Neutrophil (primary cell): ENCODE measurements around the gene RRAGD.

Experiments used
- H3K27ac ChIP-seq: fragments of 200-600 bp; sonication (generic); 2 replicates; pipeline ENCODE4 v1.5.1; 2016; ENCODE audit warnings: mild to moderate bottlenecking, moderate library complexity
- H3K27me3 ChIP-seq: fragments of 200-600 bp; sonication (generic); 2 replicates; pipeline ENCODE4 v1.6.0; 2016; ENCODE audit warnings: mild to moderate bottlenecking
- H3K36me3 ChIP-seq: fragments of 200-600 bp; sonication (generic); 2 replicates; pipeline ENCODE4 v1.5.1; 2017
- H3K4me1 ChIP-seq, 2 experiments: fragments of 200-600 bp in 1 of 2; sonication (generic) in 1 of 2; 1 replicate in 1 of 2; 2 replicates in 1 of 2; pipeline versions ENCODE4 v1.5.1 to v1.6.1; 2013 to 2016; ENCODE audit warnings: low read depth in 1 of 2, low read length in 1 of 2, mild to moderate bottlenecking in 1 of 2, moderate library complexity in 1 of 2; ENCODE audit not compliant: control insufficient read depth in 1 of 2, insufficient read depth in 1 of 2
- H3K4me3 ChIP-seq, 2 experiments: fragments of 200-600 bp in 1 of 2; sonication (generic) in 1 of 2; 1 replicate in 1 of 2; 2 replicates in 1 of 2; pipeline ENCODE4 v1.5.1; 2013 to 2016; ENCODE audit warnings: low read depth in 1 of 2, low read length in 1 of 2, mild to moderate bottlenecking in 1 of 2, moderate library complexity in 1 of 2
- H3K9me3 ChIP-seq: fragments of 200-600 bp; sonication (generic); 2 replicates; pipeline ENCODE4 v1.5.1; 2016
- TF ChIP-seq, protein P1 (sequence below): fragments of 200-600 bp; sonication (generic); IDR thresholded peaks from 2 replicates; pipeline ENCODE4 v1.5.1; 2016; ENCODE audit warnings: antibody characterized with exemption

The RRAGD gene

DNA sequence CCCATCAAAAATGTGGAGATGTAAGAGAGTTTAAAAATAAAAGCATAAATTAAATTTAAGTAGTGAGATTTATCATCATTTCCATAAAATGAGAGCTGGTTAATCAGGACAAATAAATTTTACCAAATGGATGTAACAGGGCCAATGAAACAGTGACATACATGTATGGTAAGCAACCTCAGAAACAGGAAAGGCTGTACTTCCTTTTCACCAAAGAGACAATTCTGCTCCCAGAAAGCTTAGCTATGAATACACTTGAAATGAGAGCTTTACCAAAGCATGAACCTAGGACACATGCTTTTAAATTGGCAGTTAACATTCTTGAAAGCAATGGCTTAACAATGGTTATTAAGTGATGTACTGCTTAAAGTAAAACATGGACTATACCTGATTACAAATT, 47.5 kb downstream of the RRAGD start:
- TF ChIP-seq, protein P1, sequence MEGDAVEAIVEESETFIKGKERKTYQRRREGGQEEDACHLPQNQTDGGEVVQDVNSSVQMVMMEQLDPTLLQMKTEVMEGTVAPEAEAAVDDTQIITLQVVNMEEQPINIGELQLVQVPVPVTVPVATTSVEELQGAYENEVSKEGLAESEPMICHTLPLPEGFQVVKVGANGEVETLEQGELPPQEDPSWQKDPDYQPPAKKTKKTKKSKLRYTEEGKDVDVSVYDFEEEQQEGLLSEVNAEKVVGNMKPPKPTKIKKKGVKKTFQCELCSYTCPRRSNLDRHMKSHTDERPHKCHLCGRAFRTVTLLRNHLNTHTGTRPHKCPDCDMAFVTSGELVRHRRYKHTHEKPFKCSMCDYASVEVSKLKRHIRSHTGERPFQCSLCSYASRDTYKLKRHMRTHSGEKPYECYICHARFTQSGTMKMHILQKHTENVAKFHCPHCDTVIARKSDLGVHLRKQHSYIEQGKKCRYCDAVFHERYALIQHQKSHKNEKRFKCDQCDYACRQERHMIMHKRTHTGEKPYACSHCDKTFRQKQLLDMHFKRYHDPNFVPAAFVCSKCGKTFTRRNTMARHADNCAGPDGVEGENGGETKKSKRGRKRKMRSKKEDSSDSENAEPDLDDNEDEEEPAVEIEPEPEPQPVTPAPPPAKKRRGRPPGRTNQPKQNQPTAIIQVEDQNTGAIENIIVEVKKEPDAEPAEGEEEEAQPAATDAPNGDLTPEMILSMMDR: no peak
- Histone ChIP-seq H3K27me3 (no peaks in the 10 kb centered on the region), H3K4me3 (no peak overlapping the region), H3K27ac (peak overlapping the region; percentile 56), H3K36me3 (peaks cover 20% of the 10 kb centered on the region), H3K4me1 (peaks cover 8 to 20% of the 10 kb centered on the region in 2 experiments), H3K9me3 (no peaks in the 10 kb centered on the region)

DNA sequence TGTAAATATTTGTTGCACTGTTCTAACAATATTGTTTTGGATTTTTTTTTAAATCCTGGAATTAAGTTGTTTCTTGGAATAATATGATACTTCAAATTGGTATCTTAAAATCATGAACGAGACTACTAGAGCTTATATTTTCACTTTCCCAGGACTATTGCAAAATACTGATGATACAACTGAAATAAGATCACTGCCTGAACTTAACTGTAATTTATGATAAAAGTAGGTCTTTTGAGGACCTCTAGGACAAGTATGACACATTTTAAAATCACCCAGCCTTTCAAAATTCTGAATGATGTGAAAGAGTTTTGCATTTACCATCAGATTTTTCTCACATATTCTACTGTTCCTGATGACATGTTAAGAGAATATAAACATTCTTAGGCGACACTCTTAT, 50.9 kb downstream of the RRAGD start:
- no peak overlapping the region for H3K4me3 ChIP-seq
- H3K9me3 ChIP-seq: no peaks in the 10 kb centered on the region
- H3K27ac ChIP-seq: no peak overlapping the region
- H3K36me3 ChIP-seq: peaks cover 8% of the 10 kb centered on the region
- TF ChIP-seq, protein P1: no peak
- H3K27me3 ChIP-seq: no peaks in the 10 kb centered on the region
- peaks cover 24 to 36% of the 10 kb centered on the region in 2 experiments for H3K4me1 ChIP-seq

DNA sequence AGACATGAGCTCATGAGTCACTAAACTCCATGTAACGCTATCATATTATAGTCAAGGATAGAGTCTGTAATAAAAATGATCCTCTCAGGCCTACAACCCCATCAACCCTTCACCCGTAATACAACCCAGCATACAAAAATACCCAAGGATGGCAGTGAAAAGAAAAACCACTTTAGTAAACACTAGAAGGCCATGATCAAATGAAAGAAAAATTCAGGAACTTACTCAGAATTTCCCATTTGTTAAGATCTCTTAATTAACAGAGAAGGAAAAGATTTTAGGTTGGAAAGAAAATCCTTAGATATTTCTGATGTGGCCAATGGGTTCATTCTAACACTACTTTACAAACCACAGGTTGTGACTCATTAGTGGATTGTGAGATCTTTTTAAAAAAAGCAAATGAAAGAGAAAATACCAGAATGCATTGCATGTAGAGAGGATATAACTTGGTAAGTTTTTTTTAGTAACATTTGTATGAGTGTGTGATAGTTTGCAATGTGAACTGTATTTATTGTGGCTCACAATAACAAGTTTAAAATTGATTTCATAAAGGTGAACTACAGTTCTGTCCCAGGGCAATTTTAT, 51.6 kb downstream of the RRAGD start:
- Histone ChIP-seq H3K36me3 (peaks cover 6% of the 10 kb centered on the region), H3K4me1 (peaks cover 24 to 33% of the 10 kb centered on the region in 2 experiments), H3K27ac (no peak overlapping the region), H3K27me3 (no peaks in the 10 kb centered on the region), H3K9me3 (no peaks in the 10 kb centered on the region), H3K4me3 (no peak overlapping the region)
- TF ChIP-seq, protein P1: no peak

DNA sequence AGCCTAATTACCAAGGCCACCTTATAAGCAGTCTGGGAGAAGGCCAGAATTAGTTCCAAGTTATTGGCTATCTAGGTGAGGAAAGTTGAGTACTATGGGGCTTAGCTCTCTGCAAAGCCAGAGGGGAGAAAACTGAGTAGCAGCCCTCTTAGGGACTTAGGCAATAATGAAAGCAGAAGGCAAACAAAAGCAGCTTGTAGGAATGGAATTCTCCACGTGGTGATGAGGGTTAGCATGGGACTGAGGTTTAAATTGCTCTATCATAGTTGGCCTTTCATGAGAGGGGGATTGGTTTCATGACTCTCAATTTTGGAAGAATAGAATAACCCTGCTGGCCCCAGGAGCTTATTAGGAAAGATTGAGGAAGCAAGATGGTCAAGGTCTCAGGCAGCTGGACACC, 52.5 kb downstream of the RRAGD start:
- TF ChIP-seq, protein P1: no peak

DNA sequence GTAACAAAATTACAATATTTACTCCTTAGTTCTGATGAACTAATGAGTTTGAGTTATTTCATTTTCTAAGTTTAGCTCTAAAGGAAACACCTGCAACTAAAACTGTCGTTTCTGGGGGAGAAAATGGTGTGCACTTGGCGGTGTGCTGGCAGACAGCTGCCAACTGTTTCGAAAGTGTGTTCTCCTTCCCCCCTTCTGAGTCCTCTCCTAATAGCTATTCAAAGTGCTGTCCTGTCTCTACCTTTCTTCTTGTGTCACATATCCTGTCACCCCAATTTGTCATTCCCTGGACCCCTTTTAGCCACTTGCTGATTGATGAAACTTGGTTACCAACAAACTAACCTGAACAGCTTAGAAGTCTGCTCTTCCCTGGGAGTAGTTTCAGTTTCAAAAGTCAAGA, 54.7 kb downstream of the RRAGD start:
- peaks cover 23% of the 10 kb centered on the region in 2 experiments for H3K4me1 ChIP-seq
- TF ChIP-seq, protein P1: no peak
- no peaks in the 10 kb centered on the region for H3K36me3 ChIP-seq
- no peaks in the 10 kb centered on the region for H3K27me3 ChIP-seq
- peak overlapping the region; percentile 53 for H3K27ac ChIP-seq
- no peaks in the 10 kb centered on the region for H3K9me3 ChIP-seq
- H3K4me3 ChIP-seq: peak overlapping the region in 1 of 2 experiments; percentile 40

More for the DNA sequence above, 52.5 kb downstream of the RRAGD start:
- Histone ChIP-seq H3K36me3 (peaks cover 6% of the 10 kb centered on the region), H3K4me3 (no peak overlapping the region), H3K27me3 (no peaks in the 10 kb centered on the region), H3K4me1 (peaks cover 18 to 24% of the 10 kb centered on the region in 2 experiments), H3K27ac (peak overlapping the region; percentile 6), H3K9me3 (no peaks in the 10 kb centered on the region)
